EH (cell line): ENCODE measurements around the gene C17orf78.
"Not testable (repeated sequence)": the region's sequence is repeated elsewhere in the genome, so short reads cannot be mapped to it uniquely, and the experiment has no call there.

Experiments
- DNase-seq: peaks from one replicate; pipeline ENCODE4 v3.0.0-alpha.2; 2015; ENCODE audit warnings: low read depth

The C17orf78 gene

DNA sequence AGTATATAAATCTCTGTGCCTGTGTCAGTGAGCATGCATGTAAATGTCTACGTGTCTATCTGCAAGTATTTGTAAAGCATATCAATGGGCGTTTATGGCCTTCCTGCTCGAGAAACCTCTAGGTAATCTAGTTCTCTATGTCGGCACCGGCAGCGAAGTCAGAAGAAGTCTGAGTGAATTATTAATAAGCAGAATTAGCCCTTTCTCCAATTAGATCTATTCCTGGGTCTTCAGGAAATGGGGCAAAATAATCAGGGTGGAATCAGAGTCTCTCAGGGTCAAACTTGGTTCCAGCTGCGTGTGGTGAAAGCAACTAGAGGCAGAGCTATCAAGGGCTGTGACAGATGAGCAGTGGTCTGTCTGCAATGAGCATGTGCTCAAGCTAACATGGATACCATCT is at the start of gene C17orf78:
Gene C17orf78, plus strand, starts transcription at position 280 of the 400 bp plus-strand sequence. Its CDS starts 108 bp downstream, at position 388.
- no peak for DNase-seq

- peak; percentile 93 for DNase-seq
Measured at GRCh38 chr17:37327341-37328090, 48.3 kb upstream of the C17orf78 start.

DNA sequence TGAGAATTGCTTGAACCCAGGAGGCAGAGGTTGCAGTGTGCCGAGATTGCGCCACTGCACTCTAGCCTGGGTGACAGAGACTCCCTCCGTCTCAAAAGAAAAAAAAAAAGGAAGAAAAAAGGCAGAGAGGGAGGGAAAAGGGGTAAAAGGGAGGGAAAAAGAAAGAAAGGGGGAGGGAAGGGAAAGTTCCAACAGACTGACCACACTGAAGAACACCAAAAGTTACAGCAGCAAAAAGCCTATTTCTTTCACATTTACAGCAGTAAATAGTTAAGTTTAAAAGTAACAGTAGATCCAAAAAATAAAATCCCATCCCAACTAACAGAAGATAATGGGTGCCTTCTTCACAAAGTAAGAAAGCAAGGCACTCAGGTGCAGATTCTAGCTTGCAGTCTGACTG is 36.9 kb upstream of the C17orf78 start:
- DNase-seq = no peak

- DNase-seq = no peak
Measured at GRCh38 chr17:37339321-37339720, 36.5 kb upstream of the C17orf78 start.

DNA sequence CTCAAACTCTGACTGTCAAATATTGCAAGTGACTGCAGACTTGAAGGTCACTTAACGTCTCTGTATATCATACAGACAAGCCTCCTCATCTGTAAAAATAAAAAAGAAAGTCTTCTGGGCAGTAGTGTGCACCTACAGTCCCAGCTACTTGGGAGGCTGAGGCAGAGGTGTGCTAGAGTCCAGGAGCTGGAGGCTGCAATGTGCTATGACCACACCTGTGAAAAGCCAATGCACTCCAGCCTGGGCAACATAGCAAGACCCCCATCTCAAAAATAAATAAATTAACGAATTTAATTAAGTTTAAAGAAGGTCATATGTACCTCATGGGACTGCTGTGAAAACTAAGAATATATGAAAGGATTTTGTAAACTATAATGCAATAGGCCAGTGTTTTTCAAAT is 35.0 kb upstream of the C17orf78 start:
- no peak for DNase-seq

DNA sequence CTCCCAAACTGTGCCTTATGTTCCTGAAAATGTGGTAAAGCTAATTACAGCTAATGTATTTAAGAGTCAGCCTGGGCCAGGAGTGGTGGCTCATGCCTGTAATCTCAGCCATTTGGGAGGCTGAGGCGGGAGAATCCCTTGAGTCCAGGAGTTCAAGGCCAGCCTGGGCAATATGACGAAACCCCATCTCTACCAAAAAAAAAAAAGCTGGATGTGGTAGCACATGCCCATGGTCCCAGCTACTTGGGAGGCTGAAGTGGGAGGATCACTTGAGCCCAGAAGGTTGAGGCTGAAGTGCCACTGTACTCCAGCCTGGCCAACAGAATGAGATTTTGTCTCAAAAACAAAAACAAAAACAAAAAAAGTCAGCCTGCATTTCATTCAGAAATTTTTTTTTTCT is 33.2 kb upstream of the C17orf78 start:
- DNase-seq = no peak

GRCh38 chr17:37344519-37344918 is 31.3 kb upstream of the C17orf78 start:
- no peak for DNase-seq

- not testable (repeated sequence) for DNase-seq
Measured at GRCh38 chr17:37346863-37347402, 28.9 kb upstream of the C17orf78 start.

DNA sequence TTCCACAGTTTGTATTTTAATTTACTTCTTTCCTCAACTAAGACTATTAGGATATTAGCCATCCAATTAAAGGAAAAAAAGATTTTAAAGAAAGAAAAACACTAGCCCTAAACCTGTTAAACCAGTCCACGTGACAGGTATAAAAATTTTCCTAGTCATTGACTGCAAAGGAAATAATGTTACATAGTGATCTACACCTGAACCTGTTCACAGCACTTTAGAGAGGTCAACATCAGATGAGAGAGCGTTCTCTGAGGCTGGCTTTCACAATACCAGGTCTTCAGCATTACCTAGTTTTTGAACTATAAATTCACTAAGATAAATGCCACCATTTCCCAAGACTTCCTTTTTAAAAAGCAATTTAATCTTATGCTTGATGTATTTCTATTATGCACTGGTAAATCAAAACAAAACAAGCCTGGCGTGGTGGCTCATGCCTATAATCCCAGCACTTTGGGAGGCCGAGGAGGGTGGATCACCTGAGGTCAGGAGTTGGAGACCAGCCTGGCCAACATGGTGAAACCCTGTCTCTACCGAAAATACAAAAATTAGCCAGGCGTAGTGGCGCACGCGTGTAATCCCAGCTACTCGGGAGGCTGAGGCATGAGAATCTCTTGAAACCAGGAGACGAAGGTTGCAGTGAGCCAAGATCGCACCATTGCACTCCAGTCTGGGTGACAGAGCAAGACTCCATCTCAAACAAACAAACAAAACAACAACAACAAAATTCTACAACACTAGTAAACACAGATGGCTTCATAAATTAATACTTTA is 18.8 kb upstream of the C17orf78 start:
- DNase-seq = not testable (repeated sequence)

- DNase-seq = peak; percentile 55
Measured at GRCh38 chr17:37358098-37358829, 17.5 kb upstream of the C17orf78 start.

DNA sequence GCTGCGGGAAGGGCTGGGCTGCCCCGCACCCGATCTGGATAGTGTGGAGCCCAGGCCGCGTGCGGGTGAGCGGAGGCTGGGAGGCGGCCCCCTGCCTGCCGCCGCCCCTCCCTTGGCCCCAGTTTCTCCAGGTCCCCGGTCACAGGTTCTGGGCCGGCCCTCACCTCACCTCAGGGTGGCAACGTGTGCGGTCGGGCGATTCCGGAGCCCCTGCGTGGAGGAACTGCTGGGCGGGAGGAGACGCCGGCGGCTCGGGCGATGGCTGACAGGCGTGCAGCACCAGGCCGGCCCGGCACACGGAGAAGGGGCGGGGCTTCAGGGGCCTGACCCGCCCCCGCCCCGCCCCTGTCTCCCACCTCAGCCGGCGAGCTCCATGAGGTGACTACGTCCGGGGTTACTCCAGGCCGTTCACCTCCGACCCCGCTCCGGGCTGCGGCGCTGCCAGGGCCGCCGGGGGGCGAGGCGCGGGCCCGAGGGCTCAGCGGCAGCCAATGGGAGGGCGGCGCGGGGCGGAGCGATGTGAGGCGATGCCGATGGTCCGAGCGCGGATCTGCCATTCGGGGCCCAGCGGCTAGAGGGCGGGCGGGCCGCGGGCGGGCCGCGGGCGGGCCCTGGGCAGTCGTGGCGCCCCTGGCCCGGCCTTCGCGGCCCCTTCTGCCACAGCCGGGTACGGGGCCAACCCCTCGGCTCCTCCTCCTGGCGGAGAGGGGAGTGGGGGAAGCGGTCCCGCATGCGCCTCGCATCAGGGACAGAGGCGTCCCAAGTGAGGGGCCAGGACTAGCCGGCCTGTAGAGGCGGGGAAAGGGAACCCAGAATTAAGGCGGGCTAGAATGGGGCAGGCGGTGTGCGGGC is 16.7 kb upstream of the C17orf78 start:
- peak; percentile 96 for DNase-seq

GRCh38 chr17:37359682-37360188 is 16.1 kb upstream of the C17orf78 start:
- peak; percentile 39 for DNase-seq

GRCh38 chr17:37360632-37361031 is 15.2 kb upstream of the C17orf78 start:
- no peak for DNase-seq

DNA sequence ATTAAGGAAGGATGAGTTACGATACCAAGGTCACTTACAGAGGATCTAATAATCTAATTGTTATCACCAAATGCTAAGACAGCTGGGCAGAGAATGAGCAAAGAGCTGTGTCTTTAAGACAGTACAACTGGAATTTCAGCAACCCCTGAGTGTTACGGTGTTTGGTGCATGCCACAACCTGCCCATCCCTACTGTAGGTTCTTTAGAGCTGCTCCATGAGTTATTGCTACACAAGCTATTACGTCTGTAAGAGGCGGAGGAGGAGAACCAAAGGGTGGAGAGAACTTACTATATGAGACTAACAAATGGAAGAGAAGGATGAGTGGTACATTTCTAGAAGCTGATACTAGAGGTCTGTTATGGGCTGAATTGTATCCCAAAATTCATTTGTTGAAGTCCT is 14.2 kb upstream of the C17orf78 start:
- DNase-seq = no peak

DNA sequence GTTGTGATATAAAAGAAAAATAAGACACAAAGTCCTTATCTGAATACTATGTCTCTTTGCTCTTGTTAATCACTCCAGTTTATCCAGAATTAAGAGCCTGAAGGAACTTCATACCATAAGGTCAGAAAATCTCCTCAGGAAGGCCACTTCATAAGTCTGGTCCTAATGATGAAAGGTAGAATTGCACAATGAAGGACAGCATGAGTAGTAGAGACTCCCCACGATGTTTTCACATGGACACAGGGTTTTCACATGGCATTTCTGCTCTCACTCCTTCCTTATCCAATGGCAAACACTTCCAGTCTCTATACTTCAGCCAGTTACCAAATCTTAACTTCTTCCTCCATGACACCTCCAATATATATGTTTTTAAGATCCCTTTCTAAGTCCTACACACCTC is 10.2 kb upstream of the C17orf78 start:
- no peak for DNase-seq

- peak; percentile 22 for DNase-seq
Measured at GRCh38 chr17:37368577-37368976, 7.2 kb upstream of the C17orf78 start.

DNA sequence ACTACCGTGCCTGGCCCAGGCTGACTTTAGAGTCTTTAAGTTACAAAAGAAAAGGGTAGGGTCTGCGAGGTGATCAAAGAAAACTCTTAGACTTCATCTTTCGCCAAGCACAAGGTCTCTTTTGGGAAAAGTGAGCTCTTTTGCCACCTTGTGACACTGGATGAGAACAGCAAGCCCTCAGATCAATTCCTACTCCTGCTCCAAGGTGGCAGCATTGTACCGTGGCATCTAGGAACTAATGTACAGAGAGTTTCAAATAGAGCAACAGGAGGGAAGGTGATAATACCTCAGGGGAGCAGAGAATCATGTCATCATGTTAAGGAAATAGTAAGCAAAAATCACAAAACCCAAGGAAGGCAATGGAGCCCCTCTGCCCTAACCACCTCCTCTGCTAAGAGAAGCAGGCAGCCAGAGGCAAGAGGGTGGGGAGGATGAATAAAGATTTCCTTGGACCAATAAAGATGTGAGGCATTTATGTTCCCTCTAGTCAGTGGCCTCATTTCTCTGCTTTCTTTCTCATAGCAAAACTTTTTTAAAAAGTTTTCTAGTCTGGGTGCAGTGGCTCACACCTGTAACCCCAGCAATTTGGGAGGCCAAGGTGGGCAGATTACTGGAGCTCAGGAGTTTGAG is 2.1 kb upstream of the C17orf78 start:
- peak; percentile 83 for DNase-seq

GRCh38 chr17:37382056-37382455 is 6.3 kb downstream of the C17orf78 start:
- no peak for DNase-seq

- no peak for DNase-seq
Measured at GRCh38 chr17:37384560-37385149, 8.9 kb downstream of the C17orf78 start.

DNA sequence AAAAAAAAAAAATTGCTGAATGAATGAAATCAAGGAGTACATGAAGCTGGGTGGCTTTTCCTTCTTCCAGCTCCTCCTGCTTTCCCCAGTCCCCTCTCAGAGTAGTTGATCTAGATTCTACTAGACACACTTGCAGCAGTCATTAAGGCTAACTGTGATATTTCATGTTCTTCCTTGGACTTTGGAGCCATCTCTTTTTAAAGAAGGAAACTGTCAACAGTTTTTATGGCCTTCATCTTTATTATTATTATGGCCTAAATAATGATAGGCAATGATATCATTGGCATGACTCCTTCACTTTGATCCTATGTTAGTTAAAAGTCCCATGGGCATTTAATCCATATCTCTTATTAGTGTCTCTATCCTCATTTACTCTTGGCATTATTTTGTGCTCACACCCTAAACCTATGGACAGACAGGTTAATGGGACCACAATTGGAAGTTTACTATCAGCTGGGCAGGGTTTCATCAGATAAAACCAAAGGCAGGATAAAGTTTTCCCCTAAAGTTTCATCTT is 9.7 kb downstream of the C17orf78 start:
- no peak for DNase-seq
